Activated CD8-positive, alpha-beta memory T cell treated with anti-CD3 and anti-CD28 coated beads for 48 hours (primary cell): Measurements from ENCODE around the gene RGS10.
A peak's percentile ranks its signal among the peaks of the same experiment; 100 is the strongest.

Experiments used
- DNase-seq, 3 experiments: peaks; one replicate each; pipeline ENCODE4 v3.0.0-alpha.2; 2020; ENCODE audit warnings: low read depth in 2 of 3, low spot score in 2 of 3

Gene RGS10

DNA sequence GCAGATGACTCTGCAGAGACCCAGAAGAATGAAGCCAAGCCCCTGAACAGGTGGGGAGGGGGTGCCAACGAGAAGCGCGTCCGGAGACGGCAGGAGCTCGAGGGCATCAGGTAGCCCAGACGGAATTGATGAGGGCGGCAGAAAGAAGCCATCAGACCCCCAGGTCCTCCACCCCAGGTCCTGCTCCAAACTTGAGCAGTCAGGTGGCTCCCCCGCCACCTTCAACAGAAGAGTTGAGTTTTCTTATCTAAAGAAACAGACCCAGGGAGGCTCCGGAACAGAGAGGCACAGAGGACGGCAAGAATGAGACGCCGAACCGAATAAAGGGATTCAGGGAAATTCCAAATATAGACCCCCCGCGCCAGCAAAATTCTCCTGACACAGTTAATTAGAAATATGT, 22.2 kb downstream of the RGS10 start:
- DNase-seq: no peak

DNA sequence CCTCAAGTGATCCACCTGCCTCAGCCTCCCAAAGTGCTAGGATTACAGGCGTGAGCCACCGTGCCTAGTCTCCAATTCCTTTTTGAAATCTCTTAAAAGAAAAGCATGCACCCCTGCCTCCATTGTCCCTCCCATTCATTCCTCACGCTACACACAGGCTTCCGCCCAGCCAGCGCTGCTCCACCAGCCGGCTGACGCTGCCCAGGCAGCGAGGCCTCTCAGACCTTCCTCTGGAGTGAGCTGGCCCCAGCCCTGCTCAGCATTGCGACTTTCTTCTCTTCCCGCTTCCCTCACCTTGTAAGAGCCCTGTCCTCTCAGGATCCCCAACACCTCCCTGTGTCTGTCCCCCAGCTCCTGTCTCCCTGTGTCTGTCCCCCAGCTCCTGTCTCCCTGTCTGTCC, 23.6 kb downstream of the RGS10 start:
- DNase-seq: no peak

GRCh38 chr10:119518176-119518575, 24.3 kb downstream of the RGS10 start:
- DNase-seq: no peak

GRCh38 chr10:119517235-119518141, 25.0 kb downstream of the RGS10 start:
- no peak for DNase-seq

- no peak for DNase-seq
Measured at GRCh38 chr10:119516381-119517234, 25.9 kb downstream of the RGS10 start.

DNA sequence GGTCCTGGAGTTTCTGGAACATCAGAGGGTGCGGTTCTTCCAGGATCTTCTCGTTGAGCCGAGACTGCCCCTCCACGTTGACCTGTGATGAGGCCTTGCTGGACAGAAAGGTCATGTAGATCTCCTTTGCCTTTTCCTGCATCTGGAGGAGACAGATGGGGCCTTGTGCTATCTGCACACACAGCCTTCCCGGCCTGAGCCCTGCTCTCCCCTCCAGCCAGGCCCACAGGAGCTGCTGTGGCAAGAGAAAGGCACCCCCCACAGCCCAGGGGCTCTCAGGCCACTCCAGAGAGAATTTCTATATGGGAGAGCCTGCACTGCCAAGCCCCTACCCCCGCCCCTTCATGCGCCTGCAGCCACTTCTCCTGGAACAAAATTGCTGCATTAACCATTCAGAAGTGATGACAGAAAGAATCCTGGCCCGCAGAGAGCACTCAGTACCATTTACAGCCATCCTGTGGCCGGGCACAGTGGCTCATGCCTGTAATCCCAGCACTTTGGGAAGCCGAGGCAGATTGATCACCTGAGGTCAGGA, 26.9 kb downstream of the RGS10 start:
- DNase-seq: no peak

GRCh38 chr10:119514819-119515218, 27.7 kb downstream of the RGS10 start:
- no peak for DNase-seq

GRCh38 chr10:119511828-119512515, 30.5 kb downstream of the RGS10 start:
- DNase-seq: no peak

DNA sequence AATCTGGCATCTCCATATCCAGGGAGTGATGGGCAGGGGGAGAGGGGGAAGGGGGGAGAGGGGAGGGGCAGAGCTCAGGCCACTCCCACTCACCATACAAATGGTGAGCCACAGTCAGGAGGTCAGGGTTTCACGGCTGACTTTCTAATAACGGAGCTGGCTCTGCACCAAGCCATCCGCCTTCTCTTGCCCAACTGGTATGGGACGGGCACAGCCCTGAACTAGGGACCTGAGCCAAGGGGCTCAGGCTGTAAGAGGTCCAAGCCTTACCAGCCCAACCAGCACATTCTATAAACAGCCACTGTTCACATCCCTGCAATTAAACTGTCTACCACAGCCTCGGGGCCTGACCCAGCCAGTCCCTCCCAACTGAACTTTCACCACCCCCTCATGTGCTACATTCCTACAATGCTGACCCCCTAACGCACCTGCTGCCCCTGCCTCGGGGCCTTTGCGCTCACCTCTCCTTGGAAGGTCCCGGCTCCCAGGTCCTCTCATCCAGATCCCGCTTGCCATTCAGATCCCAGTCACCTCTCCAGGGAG, 32.5 kb downstream of the RGS10 start:
- DNase-seq: no peak

- no peak for DNase-seq
Measured at GRCh38 chr10:119507115-119507514, 35.4 kb downstream of the RGS10 start.

DNA sequence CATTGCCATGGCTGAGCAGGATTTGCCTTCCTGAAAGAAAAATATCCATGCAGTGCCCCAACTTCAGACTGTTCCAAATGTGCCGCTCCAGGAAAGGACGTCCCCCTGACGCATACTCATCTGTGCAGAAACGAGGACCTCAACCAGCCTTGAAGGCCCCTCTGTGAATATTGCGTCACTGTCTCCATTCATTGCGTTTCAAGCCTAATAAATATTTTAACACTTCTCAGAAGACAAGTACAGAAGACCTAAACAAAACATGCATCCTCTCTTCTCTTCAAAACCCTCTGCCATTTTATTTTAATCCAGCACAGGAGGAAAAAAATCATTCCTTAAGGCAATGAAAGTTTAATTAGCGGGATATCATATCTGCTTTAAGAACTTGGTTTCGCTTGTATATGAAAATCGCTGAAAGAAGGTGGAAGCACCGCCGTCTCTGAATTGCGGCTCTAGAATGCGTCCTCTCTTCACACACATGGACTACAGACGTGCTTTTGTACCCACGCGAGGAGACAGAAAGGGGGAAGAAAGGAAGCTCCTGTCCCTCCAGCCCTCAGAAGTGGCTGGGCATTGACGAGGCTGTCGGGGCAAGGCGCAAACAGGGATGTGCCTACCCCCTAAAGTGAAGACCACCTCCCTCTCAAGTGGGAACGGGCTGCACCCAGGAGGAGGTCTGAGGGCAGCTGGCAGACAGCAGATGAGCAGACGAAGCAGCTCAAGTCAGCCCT, 36.8 kb downstream of the RGS10 start:
- DNase-seq: no peak

DNA sequence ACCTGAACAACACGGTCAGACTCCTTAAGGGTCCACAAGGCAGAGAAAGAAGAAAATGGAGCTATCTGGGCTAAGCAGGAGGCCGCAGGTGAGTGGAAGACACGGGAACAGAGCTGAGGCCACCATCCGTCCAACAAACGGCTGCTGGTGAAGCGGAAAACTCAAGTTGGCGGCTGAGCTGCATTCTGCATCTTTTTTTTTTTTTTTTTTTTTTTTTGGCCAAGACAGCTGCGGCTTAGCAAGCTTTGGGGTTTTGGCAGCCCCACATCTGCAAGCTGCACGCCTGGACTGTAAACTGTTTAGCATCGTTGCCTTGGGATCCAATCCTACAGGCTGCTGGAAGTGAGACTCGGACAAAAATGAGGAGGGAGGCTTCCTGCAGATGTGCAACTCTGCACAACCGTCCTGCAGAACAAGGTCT, 37.4 kb downstream of the RGS10 start:
- no peak for DNase-seq

- no peak for DNase-seq
Measured at GRCh38 chr10:119504651-119505050, 37.9 kb downstream of the RGS10 start.

GRCh38 chr10:119503821-119504220, 38.7 kb downstream of the RGS10 start:
- DNase-seq: no peak

GRCh38 chr10:119502618-119503155, 39.8 kb downstream of the RGS10 start:
- no peak for DNase-seq

- peak in 2 of 3 experiments; percentile 52 to 65 for DNase-seq
Measured at GRCh38 chr10:119502209-119502608, 40.3 kb downstream of the RGS10 start.

- no peak for DNase-seq
Measured at GRCh38 chr10:119501690-119502089, 40.8 kb downstream of the RGS10 start.

GRCh38 chr10:119500821-119501220, 41.7 kb downstream of the RGS10 start:
- no peak for DNase-seq

- no peak for DNase-seq
Measured at GRCh38 chr10:119500123-119500795, 42.3 kb downstream of the RGS10 start.

GRCh38 chr10:119499677-119500002, 42.9 kb downstream of the RGS10 start:
- DNase-seq: no peak
